ENCODE data around the gene KLHL14.
"Not testable (repeated sequence)": the region's sequence is repeated elsewhere in the genome, so short reads cannot be mapped to it uniquely, and the experiment has no call there.

The KLHL14 gene

GRCh38 chr18:32804134-32804888 lies 31.5 kb upstream of the KLHL14 start:
- no peak for DNase-seq (ENCODE audit: low read depth in 2 of 2)
- no peak overlapping the region for H3K4me3 ChIP-seq (replicated peaks in 1 of 2; ENCODE audit: low read depth in 2 of 2, low read length in 2 of 2)
- TF ChIP-seq, protein P1, sequence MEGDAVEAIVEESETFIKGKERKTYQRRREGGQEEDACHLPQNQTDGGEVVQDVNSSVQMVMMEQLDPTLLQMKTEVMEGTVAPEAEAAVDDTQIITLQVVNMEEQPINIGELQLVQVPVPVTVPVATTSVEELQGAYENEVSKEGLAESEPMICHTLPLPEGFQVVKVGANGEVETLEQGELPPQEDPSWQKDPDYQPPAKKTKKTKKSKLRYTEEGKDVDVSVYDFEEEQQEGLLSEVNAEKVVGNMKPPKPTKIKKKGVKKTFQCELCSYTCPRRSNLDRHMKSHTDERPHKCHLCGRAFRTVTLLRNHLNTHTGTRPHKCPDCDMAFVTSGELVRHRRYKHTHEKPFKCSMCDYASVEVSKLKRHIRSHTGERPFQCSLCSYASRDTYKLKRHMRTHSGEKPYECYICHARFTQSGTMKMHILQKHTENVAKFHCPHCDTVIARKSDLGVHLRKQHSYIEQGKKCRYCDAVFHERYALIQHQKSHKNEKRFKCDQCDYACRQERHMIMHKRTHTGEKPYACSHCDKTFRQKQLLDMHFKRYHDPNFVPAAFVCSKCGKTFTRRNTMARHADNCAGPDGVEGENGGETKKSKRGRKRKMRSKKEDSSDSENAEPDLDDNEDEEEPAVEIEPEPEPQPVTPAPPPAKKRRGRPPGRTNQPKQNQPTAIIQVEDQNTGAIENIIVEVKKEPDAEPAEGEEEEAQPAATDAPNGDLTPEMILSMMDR (IDR thresholded peaks at IDR 0.05; ENCODE audit: low read depth, low read length) = no peak

- TF ChIP-seq, protein P1 (IDR thresholded peaks at IDR 0.05; ENCODE audit: low read depth, low read length) = no peak
These were observed 30.7 kb upstream of the KLHL14 start for GRCh38 chr18:32803568-32803967.

DNA sequence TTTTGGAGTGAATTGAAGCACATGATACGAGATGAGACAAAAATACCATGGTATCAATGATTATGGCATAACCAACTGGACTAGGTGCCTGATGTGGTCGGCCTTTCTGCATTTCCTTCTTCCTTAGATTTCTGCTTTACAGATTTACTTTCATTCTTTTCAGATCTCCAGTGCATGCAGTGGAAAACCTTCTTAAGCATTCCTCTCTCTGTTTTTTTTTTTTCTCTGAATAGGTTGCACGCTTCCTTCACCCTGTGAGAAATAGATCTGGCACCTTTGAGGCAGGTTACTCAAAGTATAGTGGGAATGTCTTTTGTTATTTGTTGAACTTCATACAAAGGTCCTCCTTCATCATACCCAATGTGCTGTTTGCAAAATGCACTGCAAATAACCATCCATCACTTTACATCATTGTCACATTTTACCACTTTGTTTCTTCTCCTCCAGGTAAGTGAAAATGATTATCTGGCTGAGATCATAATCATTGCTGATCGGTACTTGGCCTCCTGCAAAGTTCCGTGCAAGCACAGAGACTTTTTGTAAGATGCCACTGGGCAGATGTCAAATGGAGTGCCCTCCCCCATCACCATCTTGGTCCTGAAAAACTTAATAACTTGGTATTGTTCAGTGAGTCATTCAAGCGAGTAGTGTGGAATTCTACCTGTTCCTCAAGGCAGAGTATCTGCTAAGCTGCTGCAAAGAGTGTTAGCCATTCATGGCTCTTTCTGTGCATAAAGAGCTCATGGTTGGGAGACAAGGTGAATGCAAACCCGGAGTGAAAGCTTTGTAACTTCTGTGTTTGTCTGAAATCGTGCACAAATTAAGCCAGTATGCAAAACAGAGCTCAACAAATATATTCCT lies 30.0 kb upstream of the KLHL14 start:
- no peak overlapping the region for H3K4me3 ChIP-seq (replicated peaks in 1 of 2; ENCODE audit: low read depth in 2 of 2, low read length in 2 of 2)
- no peak for DNase-seq (ENCODE audit: low read depth in 2 of 2)
- TF ChIP-seq, protein P1 (IDR thresholded peaks at IDR 0.05; ENCODE audit: low read depth, low read length) = no peak

More at GRCh38 chr18:32803568-32803967, 30.7 kb upstream of the KLHL14 start:
- no peak overlapping the region for H3K4me3 ChIP-seq (replicated peaks in 1 of 2; ENCODE audit: low read depth in 2 of 2, low read length in 2 of 2)
- DNase-seq (ENCODE audit: low read depth in 2 of 2) = no peak

GRCh38 chr18:32801228-32801627 lies 28.4 kb upstream of the KLHL14 start:
- no peak overlapping the region for H3K4me3 ChIP-seq (replicated peaks in 1 of 2; ENCODE audit: low read depth in 2 of 2, low read length in 2 of 2)
- no peak for DNase-seq (ENCODE audit: low read depth in 2 of 2)
- TF ChIP-seq, protein P1 (IDR thresholded peaks at IDR 0.05; ENCODE audit: low read depth, low read length) = no peak

DNA sequence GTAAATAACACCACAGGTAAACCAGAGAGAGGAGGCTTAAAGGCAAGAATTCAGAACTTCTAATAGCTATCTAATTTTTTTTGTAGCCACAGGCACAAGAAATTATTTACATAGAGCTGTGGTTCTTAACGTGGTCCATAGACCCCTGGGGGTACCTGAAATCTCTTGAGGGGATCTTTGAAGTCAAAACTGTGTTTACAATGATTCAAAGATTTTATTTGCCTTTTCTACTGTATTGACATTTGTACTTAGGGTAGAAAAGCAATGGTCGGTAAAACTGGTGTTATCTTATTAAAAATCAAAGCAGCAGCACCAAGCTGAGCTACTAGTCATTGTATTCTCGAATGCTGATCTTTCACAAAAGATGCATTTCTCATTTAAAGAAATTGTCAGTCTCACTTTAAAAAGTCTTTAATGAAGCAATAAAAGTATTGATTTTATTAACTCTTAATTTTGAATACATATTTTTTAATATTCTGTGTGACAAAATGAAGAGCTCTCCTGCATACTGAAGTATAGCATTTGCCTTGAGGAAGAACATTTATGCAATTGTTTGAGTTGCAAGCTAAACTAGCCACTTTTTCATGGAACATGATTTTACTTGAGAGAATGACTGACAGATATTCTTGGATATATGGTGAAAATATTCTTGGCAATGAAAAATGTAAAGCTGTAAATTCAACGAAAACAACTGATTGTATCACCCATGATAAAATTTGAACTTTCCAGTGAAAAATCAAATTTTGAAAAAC lies 25.6 kb upstream of the KLHL14 start:
- no peak for DNase-seq (ENCODE audit: low read depth in 2 of 2)
- TF ChIP-seq, protein P1 (IDR thresholded peaks at IDR 0.05; ENCODE audit: low read depth, low read length) = no peak
- H3K4me3 ChIP-seq (replicated peaks in 1 of 2; ENCODE audit: low read depth in 2 of 2, low read length in 2 of 2) = no peak overlapping the region

GRCh38 chr18:32794667-32795066 lies 21.8 kb upstream of the KLHL14 start:
- H3K4me3 ChIP-seq (replicated peaks in 1 of 2; ENCODE audit: low read depth in 2 of 2, low read length in 2 of 2); DNase-seq (ENCODE audit: low read depth in 2 of 2): not testable (repeated sequence)

All from cardiac fibroblast (primary cell).